ENCODE data around the gene KIF6. TPM values are rescaled to one million over a fixed set of nuclear protein-coding genes. Genes with fewer than 3 reads are reported as not detected.
A peak's percentile ranks its signal among the peaks of the same experiment; 100 is the strongest.

KIF6 gene
- polyA plus RNA-seq, 2 of the 4 experiments (the other 2 are of a cell fraction) = 0.05 to 0.39 TPM

DNA sequence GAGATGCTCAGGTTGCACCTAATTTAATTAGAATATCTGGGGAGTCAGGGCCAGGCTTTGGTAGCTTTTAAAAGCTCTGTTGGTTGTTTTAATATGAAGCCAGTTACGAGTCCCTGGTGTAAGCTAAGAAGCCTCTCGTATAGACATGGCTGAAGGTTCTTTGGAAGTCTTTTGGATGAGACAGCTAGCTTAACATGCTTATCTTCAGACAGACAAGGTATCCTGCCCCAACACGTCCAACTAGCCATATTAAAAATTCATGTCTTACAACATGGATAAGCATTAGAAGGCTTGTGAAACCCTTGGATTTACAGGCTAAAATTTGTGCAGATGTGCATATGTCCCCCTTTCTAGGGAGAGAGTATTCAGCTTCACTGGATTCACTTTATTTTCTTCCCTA lies 297.1 kb downstream of the KIF6 start:
- ChIA-PET CTCF (no interaction called here), POLR2A (no interaction called here)
- no peak for TF ChIP-seq SREBF2 (IDR thresholded peaks at IDR 0.05)
- no peak for TF ChIP-seq ATOH8 (CRISPR knock-in tag; IDR thresholded peaks at IDR 0.05; ENCODE audit: low read depth)
- TF ChIP-seq, protein P1, sequence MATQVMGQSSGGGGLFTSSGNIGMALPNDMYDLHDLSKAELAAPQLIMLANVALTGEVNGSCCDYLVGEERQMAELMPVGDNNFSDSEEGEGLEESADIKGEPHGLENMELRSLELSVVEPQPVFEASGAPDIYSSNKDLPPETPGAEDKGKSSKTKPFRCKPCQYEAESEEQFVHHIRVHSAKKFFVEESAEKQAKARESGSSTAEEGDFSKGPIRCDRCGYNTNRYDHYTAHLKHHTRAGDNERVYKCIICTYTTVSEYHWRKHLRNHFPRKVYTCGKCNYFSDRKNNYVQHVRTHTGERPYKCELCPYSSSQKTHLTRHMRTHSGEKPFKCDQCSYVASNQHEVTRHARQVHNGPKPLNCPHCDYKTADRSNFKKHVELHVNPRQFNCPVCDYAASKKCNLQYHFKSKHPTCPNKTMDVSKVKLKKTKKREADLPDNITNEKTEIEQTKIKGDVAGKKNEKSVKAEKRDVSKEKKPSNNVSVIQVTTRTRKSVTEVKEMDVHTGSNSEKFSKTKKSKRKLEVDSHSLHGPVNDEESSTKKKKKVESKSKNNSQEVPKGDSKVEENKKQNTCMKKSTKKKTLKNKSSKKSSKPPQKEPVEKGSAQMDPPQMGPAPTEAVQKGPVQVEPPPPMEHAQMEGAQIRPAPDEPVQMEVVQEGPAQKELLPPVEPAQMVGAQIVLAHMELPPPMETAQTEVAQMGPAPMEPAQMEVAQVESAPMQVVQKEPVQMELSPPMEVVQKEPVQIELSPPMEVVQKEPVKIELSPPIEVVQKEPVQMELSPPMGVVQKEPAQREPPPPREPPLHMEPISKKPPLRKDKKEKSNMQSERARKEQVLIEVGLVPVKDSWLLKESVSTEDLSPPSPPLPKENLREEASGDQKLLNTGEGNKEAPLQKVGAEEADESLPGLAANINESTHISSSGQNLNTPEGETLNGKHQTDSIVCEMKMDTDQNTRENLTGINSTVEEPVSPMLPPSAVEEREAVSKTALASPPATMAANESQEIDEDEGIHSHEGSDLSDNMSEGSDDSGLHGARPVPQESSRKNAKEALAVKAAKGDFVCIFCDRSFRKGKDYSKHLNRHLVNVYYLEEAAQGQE (IDR thresholded peaks at IDR 0.05) = no peak
- no peak for TF ChIP-seq GATA3 (IDR thresholded peaks at IDR 0.05; ENCODE audit: borderline replicate concordance)
- TF ChIP-seq HOXB5 (CRISPR knock-in tag; IDR thresholded peaks at IDR 0.05) = no peak
- TF ChIP-seq JUNB (IDR thresholded peaks at IDR 0.05) = no peak
- no peak for TF ChIP-seq CHD4 (IDR thresholded peaks at IDR 0.05; ENCODE audit: borderline replicate concordance)
- TF ChIP-seq ZFP36 (IDR thresholded peaks at IDR 0.05; ENCODE audit: borderline replicate concordance, partially characterized antibody) = no peak
- no peak for TF ChIP-seq EHMT2 (IDR thresholded peaks at IDR 0.05; ENCODE audit: low read depth)
- TF ChIP-seq SMC3 (IDR thresholded peaks at IDR 0.05) = no peak
- TF ChIP-seq MAZ (IDR thresholded peaks at IDR 0.05; ENCODE audit: borderline replicate concordance, low read depth, low read length) = no peak
- no peak for TF ChIP-seq PBX3 (IDR thresholded peaks at IDR 0.05)
- TF ChIP-seq CEBPB (IDR thresholded peaks at IDR 0.05) = no peak
- no peak for TF ChIP-seq CTCF (IDR thresholded peaks at IDR 0.05)
- TF ChIP-seq ZC3H11A (IDR thresholded peaks at IDR 0.05) = no peak
- no peak for TF ChIP-seq ESRRA (IDR thresholded peaks at IDR 0.05; ENCODE audit: borderline replicate concordance, low read length)
- Histone ChIP-seq H3K9me3 (no peaks in the 10 kb centered on the region), H3K4me1 (no peaks in the 10 kb centered on the region; the same call in 2 of the 3 replicates), H3K27ac (no peak overlapping the region), H3K4me3 (no peak overlapping the region), H3K4me2 (no peak overlapping the region)
- DNase-seq (ENCODE audit: low read depth in 1 of 2, low spot score in 1 of 2) (no peak), FAIRE-seq (no peak), ATAC-seq (no peak)
- 53% methylated on average over 3 of the region's 3 CpGs for WGBS (ENCODE audit: missing lambda C conversion rate)

GRCh38 chr6:39426073-39426456 lies 299.1 kb downstream of the KIF6 start:
- TF ChIP-seq ATOH8 (CRISPR knock-in tag; IDR thresholded peaks at IDR 0.05; ENCODE audit: low read depth) (no peak), FOSL2 (IDR thresholded peaks at IDR 0.05) (no peak), FOSL2 (CRISPR knock-in tag; IDR thresholded peaks at IDR 0.05) (peak; percentile 67)
- TF ChIP-seq, protein P1 (IDR thresholded peaks at IDR 0.05) = no peak
- Histone ChIP-seq H3K4me1 (no peaks in the 10 kb centered on the region; the same call in 2 of the 3 replicates), H3K4me3 (no peak overlapping the region), H3K4me2 (peak overlapping the region; percentile 18; the same call in 2 of the 3 replicates), H3K9me3 (no peaks in the 10 kb centered on the region), H3K27ac (no peak overlapping the region; a peak in 1 of 6 replicates)
- DNase-seq (ENCODE audit: low read depth in 1 of 2, low spot score in 1 of 2) = peak; percentile 8 to 23
- FAIRE-seq = no peak
- WGBS (ENCODE audit: missing lambda C conversion rate) = 28% methylated on average over 2 of the region's 2 CpGs
- ATAC-seq = peak in 1 of 2 experiments; percentile 61; a peak in 3 of 6 replicates
- CTCF ChIA-PET = no interaction called here
- POLR2A ChIA-PET = no interaction called here

All from A549 (cell line).